ENCODE results near the gene TBC1D2B.
A peak's percentile ranks its signal among the peaks of the same experiment; 100 is the strongest.
"Not testable (repeated sequence)": the region's sequence is repeated elsewhere in the genome, so short reads cannot be mapped to it uniquely, and the experiment has no call there.

TBC1D2B gene

GRCh38 chr15:77988347-77989295 is 88.9 kb downstream of the TBC1D2B start:
- no peaks in the 10 kb centered on the region for H3K9me3 Mint-ChIP-seq
- H3K27ac Mint-ChIP-seq, result peak overlapping the region; percentile 39
- no peaks in the 10 kb centered on the region for H3K36me3 Mint-ChIP-seq
- no peak overlapping the region for H3K4me3 Mint-ChIP-seq
- peaks cover under 1% of the 10 kb centered on the region for H3K27me3 Mint-ChIP-seq
- H3K4me1 Mint-ChIP-seq, result peaks cover 18% of the 10 kb centered on the region

GRCh38 chr15:77987765-77988136 is 89.8 kb downstream of the TBC1D2B start:
- not testable (repeated sequence) for H3K9me3 Mint-ChIP-seq, H3K27me3 Mint-ChIP-seq, H3K36me3 Mint-ChIP-seq, H3K27ac Mint-ChIP-seq, H3K4me3 Mint-ChIP-seq
- peaks cover 14% of the 10 kb centered on the region for H3K4me1 Mint-ChIP-seq

- H3K9me3 Mint-ChIP-seq, result no peaks in the 10 kb centered on the region
- peaks cover 3% of the 10 kb centered on the region for H3K27me3 Mint-ChIP-seq
- no peak overlapping the region for H3K27ac Mint-ChIP-seq
- no peak overlapping the region for H3K4me3 Mint-ChIP-seq
- H3K4me1 Mint-ChIP-seq, result peaks cover 14% of the 10 kb centered on the region
- no peaks in the 10 kb centered on the region for H3K36me3 Mint-ChIP-seq
Measured at GRCh38 chr15:77986891-77987764, 90.4 kb downstream of the TBC1D2B start.

GRCh38 chr15:77985931-77986480 is 91.5 kb downstream of the TBC1D2B start:
- peaks cover 14% of the 10 kb centered on the region for H3K4me1 Mint-ChIP-seq
- H3K36me3 Mint-ChIP-seq, result no peaks in the 10 kb centered on the region
- H3K9me3 Mint-ChIP-seq, result no peaks in the 10 kb centered on the region
- H3K27ac Mint-ChIP-seq, result peak overlapping the region; percentile 46
- no peak overlapping the region for H3K4me3 Mint-ChIP-seq
- H3K27me3 Mint-ChIP-seq, result peaks cover 3% of the 10 kb centered on the region

GRCh38 chr15:77985031-77985930 is 92.2 kb downstream of the TBC1D2B start:
- no peaks in the 10 kb centered on the region for H3K36me3 Mint-ChIP-seq
- peaks cover 3% of the 10 kb centered on the region for H3K27me3 Mint-ChIP-seq
- no peak overlapping the region for H3K4me3 Mint-ChIP-seq
- peaks cover 6% of the 10 kb centered on the region for H3K4me1 Mint-ChIP-seq
- H3K27ac Mint-ChIP-seq, result peak overlapping the region; percentile 46
- no peaks in the 10 kb centered on the region for H3K9me3 Mint-ChIP-seq

GRCh38 chr15:77984446-77984861 is 93.1 kb downstream of the TBC1D2B start:
- Mint-ChIP-seq H3K4me3 (no peak overlapping the region), H3K9me3 (no peaks in the 10 kb centered on the region), H3K27ac (no peak overlapping the region), H3K27me3 (peaks cover 3% of the 10 kb centered on the region), H3K4me1 (peaks cover 4% of the 10 kb centered on the region), H3K36me3 (no peaks in the 10 kb centered on the region)

GRCh38 chr15:77983708-77984445 is 93.6 kb downstream of the TBC1D2B start:
- Mint-ChIP-seq H3K36me3 (no peaks in the 10 kb centered on the region), H3K4me3 (no peak overlapping the region), H3K4me1 (peaks cover under 1% of the 10 kb centered on the region), H3K9me3 (no peaks in the 10 kb centered on the region), H3K27ac (no peak overlapping the region), H3K27me3 (peaks cover 3% of the 10 kb centered on the region)

GRCh38 chr15:77983091-77983707 is 94.3 kb downstream of the TBC1D2B start:
- H3K4me3 Mint-ChIP-seq, result no peak overlapping the region
- no peaks in the 10 kb centered on the region for H3K9me3 Mint-ChIP-seq
- no peak overlapping the region for H3K27ac Mint-ChIP-seq
- no peaks in the 10 kb centered on the region for H3K36me3 Mint-ChIP-seq
- H3K4me1 Mint-ChIP-seq, result no peaks in the 10 kb centered on the region
- H3K27me3 Mint-ChIP-seq, result peaks cover 3% of the 10 kb centered on the region

- no peaks in the 10 kb centered on the region for H3K4me1 Mint-ChIP-seq
- no peak overlapping the region for H3K27ac Mint-ChIP-seq
- H3K4me3 Mint-ChIP-seq, result no peak overlapping the region
- peaks cover 3% of the 10 kb centered on the region for H3K27me3 Mint-ChIP-seq
- no peaks in the 10 kb centered on the region for H3K9me3 Mint-ChIP-seq
- H3K36me3 Mint-ChIP-seq, result no peaks in the 10 kb centered on the region
Measured at GRCh38 chr15:77982127-77982490, 95.4 kb downstream of the TBC1D2B start.

GRCh38 chr15:77981281-77982126 is 96.0 kb downstream of the TBC1D2B start:
- H3K27me3 Mint-ChIP-seq, result peaks cover 3% of the 10 kb centered on the region
- no peaks in the 10 kb centered on the region for H3K4me1 Mint-ChIP-seq
- H3K9me3 Mint-ChIP-seq, result no peaks in the 10 kb centered on the region
- H3K4me3 Mint-ChIP-seq, result no peak overlapping the region
- no peaks in the 10 kb centered on the region for H3K36me3 Mint-ChIP-seq
- no peak overlapping the region for H3K27ac Mint-ChIP-seq

GRCh38 chr15:77980674-77981073 is 96.8 kb downstream of the TBC1D2B start:
- H3K4me3 Mint-ChIP-seq, H3K36me3 Mint-ChIP-seq, H3K9me3 Mint-ChIP-seq, H3K27me3 Mint-ChIP-seq, H3K27ac Mint-ChIP-seq, H3K4me1 Mint-ChIP-seq: not testable (repeated sequence)

- Mint-ChIP-seq H3K36me3 (no peaks in the 10 kb centered on the region), H3K27ac (no peak overlapping the region), H3K4me1 (no peaks in the 10 kb centered on the region), H3K4me3 (no peak overlapping the region), H3K27me3 (peaks cover 3% of the 10 kb centered on the region), H3K9me3 (no peaks in the 10 kb centered on the region)
Measured at GRCh38 chr15:77980098-77980497, 97.4 kb downstream of the TBC1D2B start.

GRCh38 chr15:77979157-77979556 is 98.4 kb downstream of the TBC1D2B start:
- not testable (repeated sequence) for H3K36me3 Mint-ChIP-seq, H3K27me3 Mint-ChIP-seq, H3K9me3 Mint-ChIP-seq, H3K27ac Mint-ChIP-seq, H3K4me3 Mint-ChIP-seq, H3K4me1 Mint-ChIP-seq
